HEK293 (cell line): ENCODE results near the gene TMED4.

Experiments used
- CTCF ChIA-PET: fragments of 350-600 bp; formaldehyde crosslinking; extraction: SDS; loops from one replicate; lab custom pipeline; 2021; ENCODE audit warnings: antibody characterized with exemption; lab: Yijun Ruan, JAX
- POLR2A ChIA-PET: fragments of 300-600 bp; formaldehyde crosslinking; extraction: SDS; loops from one replicate; lab custom pipeline; 2020; ENCODE audit warnings: antibody characterized with exemption, inconsistent platforms; lab: Yijun Ruan, JAX
- H3K27ac ChIP-seq: fragments of 200-500 bp; sonication (Bioruptor generic); 2 replicates; pipeline ENCODE4 v1.5.1; 2014; ENCODE audit warnings: low read depth, low read length, control low read depth, inconsistent platforms; ENCODE audit errors: extremely low read depth
- H3K36me3 ChIP-seq, 2 experiments: fragments of 200-500 bp in 1 of 2; sonication (Bioruptor generic) in 1 of 2; 1 replicate in 1 of 2; 2 replicates in 1 of 2; pipeline ENCODE4 v1.5.1; 2014 to 2017; ENCODE audit warnings: inconsistent platforms in 2 of 2, low read length in 2 of 2; ENCODE audit not compliant: control insufficient read depth in 2 of 2, insufficient read depth in 1 of 2
- H3K4me1 ChIP-seq: fragments of 200-500 bp; sonication (Bioruptor generic); 2 replicates; pipeline ENCODE4 v1.5.1; 2014; ENCODE audit warnings: mild to moderate bottlenecking, low read length, inconsistent platforms; ENCODE audit not compliant: control insufficient read depth, insufficient read depth
- H3K4me3 ChIP-seq: 2 replicates; pipeline ENCODE4 v1.5.1; 2011; ENCODE audit warnings: low read depth, mild to moderate bottlenecking, control low read depth, low read length, moderate library complexity
- H3K9me3 ChIP-seq: fragments of 200-500 bp; sonication (Bioruptor generic); 2 replicates; pipeline ENCODE4 v1.5.1; 2014; ENCODE audit warnings: low read depth, low read length, inconsistent platforms; ENCODE audit not compliant: control insufficient read depth, insufficient read depth
- FEZF1 ChIP-seq: fragments of 450-650 bp; formaldehyde crosslinking; IDR thresholded peaks from 2 replicates; pipeline ENCODE4 v1.5.1; 2016; ENCODE audit warnings: missing biosample characterization, missing genetic modification characterization
- GLI4 ChIP-seq: fragments of 450-650 bp; formaldehyde crosslinking; IDR thresholded peaks from 2 replicates; pipeline ENCODE4 v1.5.1; 2016; ENCODE audit warnings: missing biosample characterization, missing genetic modification characterization
- HIC1 ChIP-seq: fragments of 450-650 bp; formaldehyde crosslinking; IDR thresholded peaks from 2 replicates; pipeline ENCODE4 v1.5.1; 2016; ENCODE audit warnings: missing biosample characterization, missing genetic modification characterization
- OVOL3 ChIP-seq: fragments of 450-650 bp; formaldehyde crosslinking; IDR thresholded peaks from 2 replicates; pipeline ENCODE4 v1.5.1; 2016; ENCODE audit warnings: missing biosample characterization, missing genetic modification characterization
- PRDM6 ChIP-seq: fragments of 450-650 bp; formaldehyde crosslinking; IDR thresholded peaks from 2 replicates; pipeline ENCODE4 v1.5.1; 2017; ENCODE audit warnings: missing biosample characterization, missing genetic modification characterization
- SCRT1 ChIP-seq: fragments of 450-650 bp; formaldehyde crosslinking; IDR thresholded peaks from 2 replicates; pipeline ENCODE4 v1.5.1; 2016; ENCODE audit warnings: missing biosample characterization, missing genetic modification characterization, borderline replicate concordance
- TCF7L2 ChIP-seq: IDR thresholded peaks from 2 replicates; pipeline ENCODE4 v1.6.1; 2011; ENCODE audit warnings: low read depth, mild to moderate bottlenecking, inconsistent platforms, low read length, moderate library complexity, borderline replicate concordance
- YY1 ChIP-seq: fragments of 450-650 bp; formaldehyde crosslinking; IDR thresholded peaks from 2 replicates; pipeline ENCODE4 v1.5.1; 2018; ENCODE audit warnings: missing biosample characterization, missing genetic modification characterization
- ZBTB49 ChIP-seq: fragments of 450-650 bp; formaldehyde crosslinking; IDR thresholded peaks from 2 replicates; pipeline ENCODE4 v1.5.1; 2016; ENCODE audit warnings: missing biosample characterization, missing genetic modification characterization, low read depth
- ZNF155 ChIP-seq: fragments of 450-650 bp; formaldehyde crosslinking; IDR thresholded peaks from 2 replicates; pipeline ENCODE4 v1.5.1; 2016; ENCODE audit warnings: missing biosample characterization, missing genetic modification characterization
- ZNF302 ChIP-seq: fragments of 450-650 bp; formaldehyde crosslinking; IDR thresholded peaks from 2 replicates; pipeline ENCODE4 v1.5.1; 2016; ENCODE audit warnings: missing biosample characterization, missing genetic modification characterization, low read depth
- ZNF335 ChIP-seq: fragments of 450-650 bp; formaldehyde crosslinking; conservative IDR thresholded peaks from 2 replicates; pipeline ENCODE4 v1.5.1; 2016; ENCODE audit warnings: missing biosample characterization, missing genetic modification characterization
- ZNF37A ChIP-seq: fragments of 450-650 bp; IDR thresholded peaks from 2 replicates; pipeline ENCODE4 v1.5.1; 2018; ENCODE audit warnings: missing biosample characterization, missing genetic modification characterization
- ZNF398 ChIP-seq: fragments of 450-650 bp; formaldehyde crosslinking; IDR thresholded peaks from 2 replicates; pipeline ENCODE4 v1.5.1; 2017; ENCODE audit warnings: missing biosample characterization, missing genetic modification characterization
- ZNF600 ChIP-seq: fragments of 450-650 bp; formaldehyde crosslinking; IDR thresholded peaks from 2 replicates; pipeline ENCODE4 v1.5.1; 2016; ENCODE audit warnings: missing biosample characterization, missing genetic modification characterization
- ZNF610 ChIP-seq: fragments of 450-650 bp; formaldehyde crosslinking; IDR thresholded peaks from 2 replicates; pipeline ENCODE4 v1.5.1; 2016; ENCODE audit warnings: missing biosample characterization, missing genetic modification characterization, borderline replicate concordance
- ZNF692 ChIP-seq: fragments of 450-650 bp; formaldehyde crosslinking; IDR thresholded peaks from 2 replicates; pipeline ENCODE4 v1.5.1; 2016; ENCODE audit warnings: missing biosample characterization, missing genetic modification characterization
- ZNF768 ChIP-seq: fragments of 450-650 bp; formaldehyde crosslinking; IDR thresholded peaks from 2 replicates; pipeline ENCODE4 v1.5.1; 2018; ENCODE audit warnings: missing biosample characterization, mild to moderate bottlenecking, missing genetic modification characterization

Gene TMED4

GRCh38 chr7:44622342-44623151, 40.5 kb upstream of the TMED4 start (continued):
- TF ChIP-seq ZNF37A (tag by site-specific recombination): no peak
- peak; percentile 47 for TF ChIP-seq ZNF335
- no peak for TF ChIP-seq ZNF610 (tag by site-specific recombination)
- TF ChIP-seq, all 188 proteins: peak for 3

- TF ChIP-seq ZNF692 (tag by site-specific recombination) (no peak), ZNF768 (tag by site-specific recombination) (no peak), TCF7L2 (no peak), YY1 (tag by site-specific recombination) (no peak), GLI4 (tag by site-specific recombination) (no peak), HIC1 (tag by site-specific recombination) (no peak), OVOL3 (tag by site-specific recombination) (no peak), ZNF302 (tag by site-specific recombination) (no peak), ZNF600 (peak; percentile 91), ZNF398 (no peak), PRDM6 (tag by site-specific recombination) (peak; percentile 67), ZBTB49 (tag by site-specific recombination) (no peak), FEZF1 (tag by site-specific recombination) (peak; percentile 42; the same call in 1 of the 2 replicates), ZNF155 (tag by site-specific recombination) (no peak), ZNF335 (no peak), SCRT1 (no peak)
- ChIA-PET CTCF (no interaction called here), POLR2A (no interaction called here)
- H3K4me3 ChIP-seq: no peak overlapping the region
- H3K4me1 ChIP-seq: peaks cover 11% of the 10 kb centered on the region; the same call in 1 of the 2 replicates
- H3K36me3 ChIP-seq: peaks cover 6 to 24% of the 10 kb centered on the region in 2 experiments; a peak in 2 of 3 replicates
- no peak overlapping the region for H3K27ac ChIP-seq
- no peaks in the 10 kb centered on the region for H3K9me3 ChIP-seq
Observed at GRCh38 chr7:44621750-44622103, 39.7 kb upstream of the TMED4 start.
